Suprapubic skin (tissue), 4 donors: Measurements from ENCODE around the gene SPINDOC.

ENCODE experiments used
- CTCF ChIP-seq, 2 donors: fragments of 200-600 bp in 1 of 2; fragments of 450-650 bp in 1 of 2; sonication (generic) in 1 of 2; IDR thresholded peaks; one replicate each; pipeline ENCODE4 v1.5.1; 2016 to 2019; ENCODE audit warnings: antibody characterized with exemption in 2 of 2, mild to moderate bottlenecking in 1 of 2, moderate library complexity in 1 of 2
- EP300 ChIP-seq: sonication (generic); formaldehyde crosslinking; IDR thresholded peaks from one replicate; pipeline ENCODE4 v1.6.1; 2017; ENCODE audit warnings: antibody characterized with exemption
- POLR2A ChIP-seq, 2 donors: fragments of 450-650 bp; IDR thresholded peaks; one replicate each; pipeline ENCODE4 v1.6.1; 2017; ENCODE audit warnings: antibody characterized with exemption in 2 of 2, mild to moderate bottlenecking in 2 of 2, moderate library complexity in 2 of 2
- POLR2AphosphoS5 ChIP-seq, 3 donors: sonication (generic); formaldehyde crosslinking; IDR thresholded peaks; one replicate each; pipeline ENCODE4 v1.6.1; 2017; ENCODE audit warnings: antibody characterized with exemption in 3 of 3

- no peak for TF ChIP-seq EP300
- TF ChIP-seq CTCF (IDR thresholded peaks at IDR 0.05) = no peak
- no peak for TF ChIP-seq POLR2AphosphoS5 (IDR thresholded peaks at IDR 0.05)
- TF ChIP-seq POLR2A (IDR thresholded peaks at IDR 0.05) = no peak
These were observed 29.8 kb downstream of the SPINDOC start for GRCh38 chr11:63843041-63843440.
